Activated effector memory CD4-positive, alpha-beta T cell treated with Interleukin-2 at 50 U/mL for 16 hours (primary cell): ENCODE data around the gene HERC4.

Experiments
- DNase-seq: peaks from one replicate; pipeline ENCODE4 v3.0.0-alpha.2; 2020

Gene HERC4

DNA sequence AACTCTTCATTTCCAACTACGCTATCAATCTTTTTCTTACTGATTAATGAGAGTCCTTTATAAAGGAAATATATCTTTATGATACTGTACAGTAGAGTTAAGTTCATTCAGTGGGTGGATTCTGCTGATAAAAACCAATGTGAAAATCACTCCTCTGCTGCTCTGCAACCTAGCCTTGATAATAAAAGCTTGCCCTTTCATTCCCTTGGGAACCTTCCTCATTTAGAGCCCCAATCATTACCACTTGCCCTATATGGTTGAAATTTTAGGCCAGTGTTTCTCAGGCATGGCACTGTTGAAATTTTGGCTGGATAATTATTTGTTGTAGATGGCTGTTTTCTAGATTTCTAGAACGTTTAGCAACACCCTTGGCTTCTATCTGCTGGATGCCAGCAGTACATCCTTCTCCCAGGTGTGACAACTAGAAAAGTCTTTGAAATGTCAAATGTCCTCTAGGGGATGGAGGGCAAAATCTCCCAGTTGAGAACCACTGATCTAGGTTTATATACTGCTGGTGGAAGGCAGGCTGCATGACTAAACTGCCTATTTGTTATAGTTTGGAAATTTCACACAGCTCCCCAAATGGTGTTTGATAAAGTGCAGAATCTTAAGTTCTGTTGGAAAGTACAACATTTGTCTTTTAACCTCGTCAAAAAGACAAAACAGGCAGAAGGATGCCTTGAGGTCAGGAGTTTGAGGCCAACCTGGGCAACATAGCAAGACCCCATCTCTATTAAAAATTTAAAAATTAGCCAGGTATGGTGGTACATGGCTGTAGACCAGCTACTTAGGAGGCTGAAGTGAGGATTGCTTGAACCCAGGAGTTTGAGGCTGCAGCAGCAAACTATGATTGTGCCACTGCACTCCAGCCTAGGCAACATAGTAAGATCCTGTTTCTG, 199.5 kb downstream of the HERC4 start:
- DNase-seq, result no peak
